ENCODE data around the gene NCSTN. TPM values are rescaled to one million over a fixed set of nuclear protein-coding genes. Genes with fewer than 3 reads are reported as not detected.

NCSTN gene
- total and polyA plus RNA-seq, 9 of the 15 experiments (the other 6 are each of a cell fraction or from before 2014, with no cell fraction given): 21.3 to 91.1 (median 57.9) TPM

- TF ChIP-seq IRF9 (tag; IDR thresholded peaks at IDR 0.05) (no peak), SMARCE1 (IDR thresholded peaks at IDR 0.05) (peak; percentile 59), NR1H2 (CRISPR knock-in tag; IDR thresholded peaks at IDR 0.05) (no peak), PTBP1 (IDR thresholded peaks at IDR 0.05; ENCODE audit: low read depth, low read length) (no peak), ATF2 (CRISPR knock-in tag; IDR thresholded peaks at IDR 0.05) (no peak), BCOR (IDR thresholded peaks at IDR 0.05) (no peak; the same call in 1 of the 2 replicates), CTCFL (IDR thresholded peaks at IDR 0.05; ENCODE audit: borderline replicate concordance, insufficient read depth, low read depth, low read length, poor library complexity, severe bottlenecking) (no peak), NFIX (CRISPR knock-in tag; IDR thresholded peaks at IDR 0.05; ENCODE audit: low read depth) (no peak), E2F5 (CRISPR knock-in tag; IDR thresholded peaks at IDR 0.05) (no peak), NFYB (IDR thresholded peaks at IDR 0.05; ENCODE audit: extremely low read depth, insufficient read length) (no peak), ASH1L (IDR thresholded peaks at IDR 0.05; ENCODE audit: borderline replicate concordance, low read depth, partially characterized antibody) (peak; percentile 44), PURB (CRISPR knock-in tag; IDR thresholded peaks at IDR 0.05; ENCODE audit: low read depth) (no peak), TCF7 (IDR thresholded peaks at IDR 0.05; ENCODE audit: borderline replicate concordance) (peak; percentile 46; the same call in 1 of the 2 replicates), KHSRP (IDR thresholded peaks at IDR 0.05) (no peak), KLF10 (CRISPR knock-in tag; IDR thresholded peaks at IDR 0.05) (no peak), HOXB6 (CRISPR knock-in tag; IDR thresholded peaks at IDR 0.05; ENCODE audit: borderline replicate concordance) (no peak), ZNF584 (CRISPR knock-in tag; IDR thresholded peaks at IDR 0.05; ENCODE audit: low read depth) (no peak), ZC3H11A (IDR thresholded peaks at IDR 0.05; ENCODE audit: low read depth, low read length) (no peak), HNRNPL (IDR thresholded peaks at IDR 0.05; ENCODE audit: low read depth, low read length) (no peak), ZNF449 (CRISPR knock-in tag; IDR thresholded peaks at IDR 0.05) (no peak), HCFC1 (IDR thresholded peaks at IDR 0.05; ENCODE audit: low read depth, low read length) (peak; percentile 72), ZNF239 (CRISPR knock-in tag; IDR thresholded peaks at IDR 0.05) (no peak)
These were observed at the start of gene NCSTN, which contains the start of gene COPA (continued) for GRCh38 chr1:160342953-160343869.
